Loucy (cell line): ENCODE results near the gene VWC2L.

ENCODE experiments used
- H2AFZ ChIP-seq: fragments of 200-600 bp; sonication (generic); 2 replicates; pipeline ENCODE4 v1.6.0; 2016; ENCODE audit warnings: antibody characterized with exemption, mild to moderate bottlenecking, low read length, moderate library complexity
- H3F3A ChIP-seq: fragments of 200-600 bp; 2 replicates; pipeline ENCODE4 v1.6.0; 2016; ENCODE audit warnings: antibody characterized with exemption, low read depth, mild to moderate bottlenecking
- H3K27me3 ChIP-seq: fragments of 200-600 bp; sonication (generic); 2 replicates; pipeline ENCODE4 v1.6.1; 2014; ENCODE audit warnings: low read length, mild to moderate bottlenecking; ENCODE audit not compliant: insufficient read depth, poor library complexity, severe bottlenecking
- H3K36me3 ChIP-seq: fragments of 200-600 bp; sonication (generic); 2 replicates; pipeline ENCODE4 v1.6.1; 2016; ENCODE audit warnings: low read length; ENCODE audit not compliant: insufficient read depth
- H3K4me1 ChIP-seq: fragments of 200-600 bp; sonication (generic); 2 replicates; pipeline ENCODE4 v1.5.1; 2014; ENCODE audit warnings: low read length, mild to moderate bottlenecking; ENCODE audit not compliant: insufficient read depth, poor library complexity, severe bottlenecking
- H3K4me2 ChIP-seq: fragments of 200-600 bp; sonication (generic); 2 replicates; pipeline ENCODE4 v1.6.0; 2014; ENCODE audit warnings: antibody characterized with exemption, low read length, low read depth, mild to moderate bottlenecking; ENCODE audit not compliant: poor library complexity, severe bottlenecking
- H3K4me3 ChIP-seq: fragments of 200-600 bp; sonication (generic); 2 replicates; pipeline ENCODE4 v1.5.1; 2014; ENCODE audit warnings: low read length, mild to moderate bottlenecking, mixed read lengths; ENCODE audit not compliant: poor library complexity, severe bottlenecking
- H3K79me2 ChIP-seq: fragments of 200-600 bp; sonication (generic); 2 replicates; pipeline ENCODE4 v1.6.1; 2014; ENCODE audit warnings: low read length; ENCODE audit not compliant: insufficient read depth
- H3K9ac ChIP-seq: fragments of 200-600 bp; sonication (generic); 2 replicates; pipeline ENCODE4 v1.6.0; 2014; ENCODE audit warnings: mild to moderate bottlenecking, low read depth, low read length, moderate library complexity; ENCODE audit not compliant: poor library complexity, severe bottlenecking
- H3K9me2 ChIP-seq: fragments of 200-600 bp; sonication (generic); replicated peaks from 2 replicates; pipeline ENCODE4 v1.6.1; 2016; ENCODE audit warnings: low read depth, low read length, mixed read lengths
- H3K9me3 ChIP-seq: fragments of 200-600 bp; sonication (generic); 2 replicates; pipeline ENCODE4 v1.6.1; 2014; ENCODE audit warnings: mild to moderate bottlenecking, antibody characterized with exemption, low read length, low read depth; ENCODE audit not compliant: insufficient read depth
- H4K20me1 ChIP-seq: fragments of 200-600 bp; sonication (generic); 2 replicates; pipeline ENCODE4 v1.6.0; 2014; ENCODE audit warnings: antibody characterized with exemption, low read length, mild to moderate bottlenecking; ENCODE audit not compliant: insufficient read depth, poor library complexity, severe bottlenecking
- EZH2phosphoT487 ChIP-seq: fragments of 200-600 bp; IDR thresholded peaks from 2 replicates; pipeline ENCODE4 v1.6.1; 2018; ENCODE audit warnings: antibody characterized with exemption, mild to moderate bottlenecking, moderate library complexity, borderline replicate concordance
- TF ChIP-seq, protein P1 (sequence below): fragments of 200-600 bp; sonication (generic); conservative IDR thresholded peaks from 2 replicates; pipeline ENCODE4 v1.5.1; 2014; ENCODE audit warnings: mild to moderate bottlenecking, antibody characterized with exemption, low read length

Gene VWC2L

GRCh38 chr2:214624166-214624760 lies 213.4 kb downstream of the VWC2L start:
- H3F3A ChIP-seq: no peaks in the 10 kb centered on the region
- H2AFZ ChIP-seq: no peak overlapping the region
- H3K9me2 ChIP-seq: no peaks in the 10 kb centered on the region
- no peaks in the 10 kb centered on the region for H4K20me1 ChIP-seq
- TF ChIP-seq, protein P1, sequence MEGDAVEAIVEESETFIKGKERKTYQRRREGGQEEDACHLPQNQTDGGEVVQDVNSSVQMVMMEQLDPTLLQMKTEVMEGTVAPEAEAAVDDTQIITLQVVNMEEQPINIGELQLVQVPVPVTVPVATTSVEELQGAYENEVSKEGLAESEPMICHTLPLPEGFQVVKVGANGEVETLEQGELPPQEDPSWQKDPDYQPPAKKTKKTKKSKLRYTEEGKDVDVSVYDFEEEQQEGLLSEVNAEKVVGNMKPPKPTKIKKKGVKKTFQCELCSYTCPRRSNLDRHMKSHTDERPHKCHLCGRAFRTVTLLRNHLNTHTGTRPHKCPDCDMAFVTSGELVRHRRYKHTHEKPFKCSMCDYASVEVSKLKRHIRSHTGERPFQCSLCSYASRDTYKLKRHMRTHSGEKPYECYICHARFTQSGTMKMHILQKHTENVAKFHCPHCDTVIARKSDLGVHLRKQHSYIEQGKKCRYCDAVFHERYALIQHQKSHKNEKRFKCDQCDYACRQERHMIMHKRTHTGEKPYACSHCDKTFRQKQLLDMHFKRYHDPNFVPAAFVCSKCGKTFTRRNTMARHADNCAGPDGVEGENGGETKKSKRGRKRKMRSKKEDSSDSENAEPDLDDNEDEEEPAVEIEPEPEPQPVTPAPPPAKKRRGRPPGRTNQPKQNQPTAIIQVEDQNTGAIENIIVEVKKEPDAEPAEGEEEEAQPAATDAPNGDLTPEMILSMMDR: no peak
- TF ChIP-seq EZH2phosphoT487: no peak
- H3K9me3 ChIP-seq: no peaks in the 10 kb centered on the region
- no peak overlapping the region for H3K4me2 ChIP-seq
- no peaks in the 10 kb centered on the region for H3K36me3 ChIP-seq
- H3K9ac ChIP-seq: no peak overlapping the region
- no peaks in the 10 kb centered on the region for H3K79me2 ChIP-seq
- H3K4me1 ChIP-seq: no peaks in the 10 kb centered on the region
- no peak overlapping the region for H3K4me3 ChIP-seq
- H3K27me3 ChIP-seq: no peaks in the 10 kb centered on the region

- H3K27me3 ChIP-seq: no peaks in the 10 kb centered on the region
- H3K4me2 ChIP-seq: no peak overlapping the region
- no peaks in the 10 kb centered on the region for H3K9me2 ChIP-seq
- TF ChIP-seq, protein P1: no peak
- no peak for TF ChIP-seq EZH2phosphoT487
- H4K20me1 ChIP-seq: no peaks in the 10 kb centered on the region
- no peaks in the 10 kb centered on the region for H3K79me2 ChIP-seq
- no peak overlapping the region for H2AFZ ChIP-seq
- no peak overlapping the region for H3K9ac ChIP-seq
- no peak overlapping the region for H3K4me3 ChIP-seq
- H3K9me3 ChIP-seq: no peaks in the 10 kb centered on the region
- no peaks in the 10 kb centered on the region for H3K4me1 ChIP-seq
- no peaks in the 10 kb centered on the region for H3K36me3 ChIP-seq
- no peaks in the 10 kb centered on the region for H3F3A ChIP-seq
Observed at GRCh38 chr2:214628091-214628490, 217.2 kb downstream of the VWC2L start.
